H1 (cell line): ENCODE measurements around the gene KIAA0930. TPM values are rescaled to one million over a fixed set of nuclear protein-coding genes. Genes with fewer than 3 reads are reported as not detected.

ENCODE experiments used
- CTCF ChIA-PET: fragments of 300-600 bp; sonication (Branson Sonifier 250); formaldehyde crosslinking; loops from one replicate; lab custom pipeline; 2021; ENCODE audit not compliant: partially characterized antibody; lab: Charles Lee
- POLR2A ChIA-PET: fragments of 300-600 bp; sonication (Branson Sonifier 250); formaldehyde crosslinking; loops from one replicate; lab custom pipeline; 2021; ENCODE audit warnings: inconsistent platforms; ENCODE audit not compliant: partially characterized antibody; lab: Charles Lee
- DNase-seq, 2 experiments: peaks; one replicate each; pipeline versions ENCODE4 v3.0.0 to v3.0.0-alpha.2; 2010 to 2022; ENCODE audit warnings: low spot score in 2 of 2, low read depth in 1 of 2, mixed read lengths in 1 of 2
- FAIRE-seq: peaks from 2 replicates; lab custom pipeline; 2011; peaks lifted over from hg19 to GRCh38; lab: Jason Lieb, UNC
- H2AFZ ChIP-seq: 2 replicates; pipeline ENCODE4 v1.8.1; 2012; ENCODE audit warnings: low read length, inconsistent platforms
- H2AK5ac ChIP-seq: 2 replicates; pipeline ENCODE4 v1.6.1; 2013; ENCODE audit warnings: low read depth, low read length
- H2BK120ac ChIP-seq: replicated peaks from 2 replicates; pipeline ENCODE3; 2013; ENCODE audit warnings: low read depth, low read length, inconsistent platforms
- H2BK12ac ChIP-seq: 2 replicates; pipeline ENCODE4 v1.6.1; 2013; ENCODE audit warnings: low read depth, low read length
- H2BK15ac ChIP-seq: 2 replicates; pipeline ENCODE4 v1.6.1; 2013; ENCODE audit warnings: low read length
- H2BK20ac ChIP-seq: 2 replicates; pipeline ENCODE4 v1.6.1; 2013; ENCODE audit warnings: low read length
- H2BK5ac ChIP-seq: 2 replicates; pipeline ENCODE4 v1.6.1; 2013; ENCODE audit warnings: low read depth, low read length
- H3K14ac ChIP-seq: 2 replicates; pipeline ENCODE4 v1.6.1; 2013; ENCODE audit warnings: inconsistent platforms; ENCODE audit not compliant: insufficient read length
- H3K18ac ChIP-seq: 2 replicates; pipeline ENCODE4 v1.6.1; 2013; ENCODE audit warnings: low read length; ENCODE audit errors: extremely low read depth
- H3K23ac ChIP-seq: 2 replicates; pipeline ENCODE4 v1.6.1; 2013; ENCODE audit warnings: inconsistent platforms; ENCODE audit not compliant: insufficient read length
- H3K23me2 ChIP-seq: 2 replicates; pipeline ENCODE4 v1.6.1; 2013; ENCODE audit warnings: low read depth, low read length
- H3K27ac ChIP-seq: 2 replicates; pipeline ENCODE4 v1.6.1; 2011; ENCODE audit warnings: low read depth, low read length, inconsistent platforms
- H3K27me3 ChIP-seq, 4 experiments: replicated peaks in 1 of 4; 1 replicate in 1 of 4; 2 replicates in 3 of 4; pipeline versions ENCODE4 v1.6.1 to v1.8.1; 2011 to 2013; ENCODE audit warnings: low read length in 3 of 4, mild to moderate bottlenecking in 3 of 4, inconsistent platforms in 2 of 4, mixed read lengths in 2 of 4, moderate library complexity in 1 of 4; ENCODE audit not compliant: control insufficient read depth in 3 of 4, insufficient read depth in 3 of 4; ENCODE audit errors: extremely low read depth in 1 of 4
- H3K36me3 ChIP-seq, 4 experiments: 2 replicates each; pipeline versions ENCODE4 v1.6.1 to v1.8.1; 2011 to 2013; ENCODE audit warnings: mild to moderate bottlenecking in 4 of 4, low read length in 3 of 4, moderate library complexity in 2 of 4, control low read depth in 1 of 4, inconsistent platforms in 1 of 4; ENCODE audit not compliant: insufficient read depth in 4 of 4, control insufficient read depth in 2 of 4
- H3K4ac ChIP-seq: replicated peaks from 2 replicates; pipeline ENCODE3; 2013; ENCODE audit warnings: low read length, low read depth, mixed read lengths, inconsistent platforms; ENCODE audit not compliant: insufficient read length
- H3K4me1 ChIP-seq, 4 experiments: replicated peaks in 1 of 4; 1 replicate in 1 of 4; 2 replicates in 3 of 4; pipeline versions ENCODE4 v1.6.1 to v1.8.1; 2011 to 2013; ENCODE audit warnings: low read length in 3 of 4, inconsistent platforms in 2 of 4, mixed read lengths in 1 of 4; ENCODE audit not compliant: insufficient read depth in 4 of 4, control insufficient read depth in 3 of 4
- H3K4me2 ChIP-seq, 2 experiments: 2 replicates each; pipeline versions ENCODE4 v1.6.1 to v1.8.1; 2011 to 2013; ENCODE audit warnings: low read depth in 2 of 2, low read length in 2 of 2, control low read depth in 1 of 2, inconsistent platforms in 1 of 2, mild to moderate bottlenecking in 1 of 2; ENCODE audit not compliant: insufficient read depth in 1 of 2
- H3K4me3 ChIP-seq, 4 experiments: fragments of 200-600, 300-600 bp in 1 of 4; sonication (generic), shearing (Covaris generic), sonication (Bioruptor Twin) in 1 of 4; 2 replicates each; pipeline versions ENCODE4 v1.5.1 to v1.8.1; 2011 to 2016; ENCODE audit warnings: low read length in 4 of 4, low read depth in 3 of 4, control low read depth in 2 of 4, inconsistent platforms in 2 of 4, mild to moderate bottlenecking in 2 of 4, mixed read lengths in 1 of 4, moderate library complexity in 1 of 4; ENCODE audit not compliant: insufficient read depth in 2 of 4; ENCODE audit errors: extremely low read depth in 1 of 4
- H3K56ac ChIP-seq: replicated peaks from 2 replicates; pipeline ENCODE3; 2013; ENCODE audit warnings: low read depth, mild to moderate bottlenecking, mixed read lengths, low read length, inconsistent platforms; ENCODE audit not compliant: insufficient read length
- H3K79me1 ChIP-seq: 2 replicates; pipeline ENCODE4 v1.6.1; 2013; ENCODE audit warnings: low read depth, low read length, control low read depth
- H3K79me2 ChIP-seq, 2 experiments: 2 replicates each; pipeline versions ENCODE4 v1.6.1 to v1.8.1; 2012 to 2013; ENCODE audit warnings: low read length in 2 of 2, mild to moderate bottlenecking in 2 of 2, inconsistent platforms in 1 of 2; ENCODE audit not compliant: insufficient read depth in 2 of 2, control insufficient read depth in 1 of 2
- H3K9ac ChIP-seq, 4 experiments: replicated peaks in 1 of 4; 1 replicate in 1 of 4; 2 replicates in 3 of 4; pipeline versions ENCODE4 v1.6.1 to v1.8.1; 2011 to 2013; ENCODE audit warnings: low read depth in 3 of 4, low read length in 3 of 4, control low read depth in 2 of 4, mild to moderate bottlenecking in 2 of 4, moderate library complexity in 2 of 4, inconsistent platforms in 1 of 4; ENCODE audit errors: extremely low read depth in 1 of 4
- H3K9me3 ChIP-seq, 2 experiments: 2 replicates each; pipeline versions ENCODE4 v1.6.1 to v1.8.1; 2012 to 2013; ENCODE audit warnings: mild to moderate bottlenecking in 2 of 2, moderate library complexity in 2 of 2, control low read depth in 1 of 2, inconsistent platforms in 1 of 2, low read depth in 1 of 2, low read length in 1 of 2, mixed read lengths in 1 of 2; ENCODE audit not compliant: insufficient read depth in 2 of 2
- H4K20me1 ChIP-seq, 2 experiments: replicated peaks in 1 of 2; 2 replicates each; pipeline versions ENCODE3 to v1.8.1; 2011 to 2013; ENCODE audit warnings: inconsistent platforms in 2 of 2, low read length in 2 of 2, mild to moderate bottlenecking in 1 of 2; ENCODE audit not compliant: insufficient read depth in 2 of 2, control insufficient read depth in 1 of 2
- H4K5ac ChIP-seq: 2 replicates; pipeline ENCODE4 v1.6.1; 2013; ENCODE audit warnings: low read length, low read depth, mixed read lengths, inconsistent platforms; ENCODE audit not compliant: insufficient read length
- H4K8ac ChIP-seq: 2 replicates; pipeline ENCODE4 v1.8.0; 2013; ENCODE audit warnings: mild to moderate bottlenecking, moderate library complexity, low read length, inconsistent platforms; ENCODE audit not compliant: insufficient read depth; ENCODE audit errors: extremely low read depth
- H4K91ac ChIP-seq: replicated peaks from 2 replicates; pipeline ENCODE3; 2013; ENCODE audit warnings: low read length, mixed read lengths, inconsistent platforms; ENCODE audit not compliant: insufficient read length
- CBX5 ChIP-seq: fragments of 300-800, 300-1000 bp; sonication (generic); IDR thresholded peaks from 2 replicates; pipeline ENCODE4 v1.7.1; 2016; ENCODE audit warnings: antibody characterized with exemption, low read length, low read depth
- CBX8 ChIP-seq: fragments of 300-800, 300-1000 bp; sonication (generic); IDR thresholded peaks from 2 replicates; pipeline ENCODE4 v1.7.1; 2016; ENCODE audit warnings: low read depth, low read length, borderline replicate concordance
- CHD1 ChIP-seq: IDR thresholded peaks from 2 replicates; pipeline ENCODE4 v1.6.1; 2012; ENCODE audit warnings: low read depth, low read length, improper control_type of control experiment
- CHD2 ChIP-seq: IDR thresholded peaks from 2 replicates; pipeline ENCODE4 v1.6.1; 2012; ENCODE audit warnings: low read length, improper control_type of control experiment
- EZH2 ChIP-seq: fragments of 200-600 bp; sonication (generic); IDR thresholded peaks from 2 replicates; pipeline ENCODE4 v1.7.1; 2012; ENCODE audit warnings: low read depth, mild to moderate bottlenecking, moderate library complexity, low read length, inconsistent platforms; ENCODE audit not compliant: severe bottlenecking
- FOSL1 ChIP-seq: IDR thresholded peaks from 2 replicates; pipeline ENCODE4 v1.6.1; 2011; ENCODE audit warnings: mild to moderate bottlenecking, low read depth, low read length, moderate library complexity; ENCODE audit not compliant: insufficient read depth
- POU5F1 ChIP-seq: IDR thresholded peaks from 2 replicates; pipeline ENCODE4 v1.6.1; 2011; ENCODE audit warnings: low read depth, mild to moderate bottlenecking, low read length, moderate library complexity
- SIN3A ChIP-seq, 2 experiments: IDR thresholded peaks in 1 of 2; conservative IDR thresholded peaks in 1 of 2; 2 replicates each; pipeline ENCODE4 v1.6.1; 2011 to 2012; ENCODE audit warnings: low read length in 2 of 2, improper control_type of control experiment in 1 of 2, low read depth in 1 of 2, mild to moderate bottlenecking in 1 of 2
- SIRT6 ChIP-seq: IDR thresholded peaks from one replicate; pipeline ENCODE4 v1.7.1; 2012; ENCODE audit warnings: low read length, inconsistent platforms
- USF2 ChIP-seq: IDR thresholded peaks from 2 replicates; pipeline ENCODE4 v1.6.1; 2011; ENCODE audit warnings: low read length, improper control_type of control experiment
- WGBS, 2 experiments: shearing (Covaris generic) in 1 of 2; methylation state at CpG; one replicate each; pipeline versions ENCODE4 v1.1.6 to v1.1.7; 2013 to 2015; ENCODE audit warnings: low lambda C conversion rate in 2 of 2, mixed read lengths in 2 of 2, inconsistent platforms in 1 of 2, low coverage in 1 of 2, missing lambda C conversion rate in 1 of 2; ENCODE audit not compliant: insufficient replicate concordance in 2 of 2, insufficient coverage in 1 of 2, insufficient read length in 1 of 2; ENCODE audit errors: extremely low coverage in 1 of 2, missing lambda C conversion rate in 1 of 2; 5-methylcytosine and 5-hydroxymethylcytosine counted together
- polyA plus RNA-seq, 7 experiments: library from polyadenylated mRNA; depleted of rRNA in 3 of 7; stranded (reverse) in 5 of 7; unstranded in 2 of 7; fragments of >200 nt in 5 of 7; fragments of 200-250 nt in 2 of 7; gene quantifications; 1 replicate in 5 of 7; 2 replicates in 1 of 7; 4 replicates in 1 of 7; pipeline versions ENCODE4 v1.2.1 to v1.2.3, GENCODE V29; 2011 to 2013; ENCODE audit warnings: missing spikeins in 2 of 7, mixed read lengths in 2 of 7
- total RNA-seq: library from RNA; stranded (reverse); fragmentation: NEBNext Ultra II Directional; extraction: Animal tissue kit (Norgen Biotek cat#: 25700); gene quantifications from 2 replicates; pipeline ENCODE4 v1.2.1, GENCODE V29; 2021

KIAA0930 gene
- total and polyA plus RNA-seq, 2 of the 8 experiments (the other 6 are each of a cell fraction or from before 2014, with no cell fraction given): 61.9 to 66.1 TPM

GRCh38 chr22:45162531-45162930 lies 78.2 kb downstream of the KIAA0930 start:
- POLR2A ChIA-PET: interaction anchor here (0.7 to 4.0 kb wide), 9 partner anchors 8 to 155 kb away, joined by 3 to 33 read pairs (median 5); no protein-coding TSS in a partner anchor
- CTCF ChIA-PET: interaction anchor here (0.6 kb wide), 1 partner anchor 240 kb away, joined by 3 read pairs; no protein-coding TSS in a partner anchor

More at GRCh38 chr22:45162531-45162930, 78.2 kb downstream of the KIAA0930 start:
- H2AFZ ChIP-seq: no peak overlapping the region
- H2BK20ac ChIP-seq: no peak overlapping the region
- peaks cover 10% of the 10 kb centered on the region for H3K23me2 ChIP-seq
- no peak overlapping the region; the same call in 1 of the 2 replicates for H2BK5ac ChIP-seq
- H3K27ac ChIP-seq: no peak overlapping the region
- peak overlapping the region; percentile 31 to 87 (median 66); a peak in 6 of 7 replicates for H3K9ac ChIP-seq
- H3K4me1 ChIP-seq: peaks cover 3 to 17% (median 10%) of the 10 kb centered on the region in 4 experiments; a peak in 6 of 7 replicates
- peak overlapping the region; percentile 85 to 91 (median 90) for H3K4me3 ChIP-seq
- H2BK12ac ChIP-seq: no peak overlapping the region
- H3K79me2 ChIP-seq: peaks cover 20 to 82% of the 10 kb centered on the region in 2 experiments
- H4K20me1 ChIP-seq: peaks cover 11 to 18% of the 10 kb centered on the region in 2 experiments
- H3K4ac ChIP-seq: no peak overlapping the region
- peaks cover 7% of the 10 kb centered on the region for H3K79me1 ChIP-seq
- no peaks in the 10 kb centered on the region for H3K9me3 ChIP-seq
- H3K56ac ChIP-seq: no peak overlapping the region
- no peak overlapping the region for H3K23ac ChIP-seq
- H4K8ac ChIP-seq: peak overlapping the region; percentile 69; the same call in 1 of the 2 replicates
- H4K5ac ChIP-seq: no peak overlapping the region
- H3K18ac ChIP-seq: no peak overlapping the region; the same call in 1 of the 2 replicates
- H4K91ac ChIP-seq: no peak overlapping the region
- H2BK120ac ChIP-seq: no peak overlapping the region
- H3K27me3 ChIP-seq: peaks cover 0 to 2% (median 0%) of the 10 kb centered on the region in 4 experiments; a peak in 1 of 7 replicates
- no peak overlapping the region for H2BK15ac ChIP-seq
- peaks cover 4 to 7% (median 4%) of the 10 kb centered on the region in 4 experiments; a peak in 7 of 8 replicates for H3K36me3 ChIP-seq
- TF ChIP-seq CHD1: no peak
- TF ChIP-seq CHD2: no peak
- no peak for TF ChIP-seq FOSL1
- TF ChIP-seq POU5F1: no peak
- no peak for TF ChIP-seq CBX5
- no peak for TF ChIP-seq SIN3A (conservative IDR thresholded peaks at IDR 0.05 in 1 of 2, IDR thresholded peaks at IDR 0.05 in 1 of 2; ENCODE audit: low read depth in 1 of 2, low read length in 2 of 2)
- TF ChIP-seq USF2: no peak
- no peak for TF ChIP-seq SIRT6
- no peak for TF ChIP-seq EZH2
- TF ChIP-seq CBX8: no peak
- H3K4me2 ChIP-seq: peak overlapping the region; percentile 88 to 93
- no peak overlapping the region for H3K14ac ChIP-seq
- FAIRE-seq (no peak), DNase-seq (no peak)
- WGBS, 2 experiments: 45% methylated on average over 19 of the region's 19 CpGs; no CpG with 5 or more reads in 1 of the 2 experiments
- no peak overlapping the region; the same call in 1 of the 2 replicates for H2AK5ac ChIP-seq
